CD1c-positive myeloid dendritic cell (primary cell): Measurements from ENCODE around the gene SRPX2.

Experiments
- DNase-seq: peaks from one replicate; pipeline ENCODE4 v3.0.0-alpha.2; 2016; ENCODE audit errors: extremely low spot score

SRPX2 gene, protein sequence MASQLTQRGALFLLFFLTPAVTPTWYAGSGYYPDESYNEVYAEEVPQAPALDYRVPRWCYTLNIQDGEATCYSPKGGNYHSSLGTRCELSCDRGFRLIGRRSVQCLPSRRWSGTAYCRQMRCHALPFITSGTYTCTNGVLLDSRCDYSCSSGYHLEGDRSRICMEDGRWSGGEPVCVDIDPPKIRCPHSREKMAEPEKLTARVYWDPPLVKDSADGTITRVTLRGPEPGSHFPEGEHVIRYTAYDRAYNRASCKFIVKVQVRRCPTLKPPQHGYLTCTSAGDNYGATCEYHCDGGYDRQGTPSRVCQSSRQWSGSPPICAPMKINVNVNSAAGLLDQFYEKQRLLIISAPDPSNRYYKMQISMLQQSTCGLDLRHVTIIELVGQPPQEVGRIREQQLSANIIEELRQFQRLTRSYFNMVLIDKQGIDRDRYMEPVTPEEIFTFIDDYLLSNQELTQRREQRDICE

DNA sequence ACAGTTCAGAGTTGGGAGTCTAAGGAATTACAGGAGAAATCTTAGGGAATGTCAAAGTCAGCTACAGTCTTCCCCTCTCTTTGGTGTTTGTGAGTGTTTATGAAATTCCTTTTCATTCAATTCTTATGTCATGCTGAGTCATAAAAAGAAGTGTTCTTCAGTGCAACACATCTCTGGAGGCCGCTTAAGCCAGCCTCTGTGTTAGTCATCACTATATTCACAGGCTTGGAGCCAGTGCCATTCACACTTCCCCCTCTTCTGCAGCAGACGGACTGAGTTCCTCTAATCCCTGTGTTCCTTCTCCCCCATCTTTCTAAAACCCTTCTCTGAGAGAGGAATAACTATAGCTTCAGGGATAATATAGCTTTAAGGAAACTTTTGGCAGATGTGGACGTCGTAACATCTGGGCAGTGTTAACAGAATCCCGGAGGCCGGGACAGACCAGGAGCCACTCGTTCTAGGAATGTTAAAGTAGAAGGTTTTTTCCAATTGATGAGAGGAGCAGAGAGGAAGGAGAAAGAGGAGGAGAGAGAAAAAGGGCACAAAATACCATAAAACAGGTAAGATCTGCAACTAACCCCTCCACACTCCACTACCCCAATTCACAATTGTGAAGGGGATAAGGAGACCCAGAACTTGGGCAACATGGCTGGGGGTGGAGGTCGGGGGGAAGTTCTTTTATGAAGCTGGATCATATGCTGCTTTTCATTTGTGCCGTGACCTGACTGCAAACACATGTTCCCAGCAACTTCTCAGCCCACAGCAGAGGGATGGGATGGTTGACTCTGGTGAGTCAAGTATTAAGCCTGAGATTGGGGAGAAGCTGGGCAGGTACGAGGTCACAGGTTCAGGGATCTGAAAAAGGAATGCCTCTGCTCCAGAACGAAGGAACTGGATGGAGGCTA, at the start of gene SRPX2:
Gene SRPX2, plus strand, starts transcription at position 244 of the 905 bp plus-strand sequence. CDS start 2,124 bp downstream, outside the sequence.
- peak; percentile 73 for DNase-seq

DNA sequence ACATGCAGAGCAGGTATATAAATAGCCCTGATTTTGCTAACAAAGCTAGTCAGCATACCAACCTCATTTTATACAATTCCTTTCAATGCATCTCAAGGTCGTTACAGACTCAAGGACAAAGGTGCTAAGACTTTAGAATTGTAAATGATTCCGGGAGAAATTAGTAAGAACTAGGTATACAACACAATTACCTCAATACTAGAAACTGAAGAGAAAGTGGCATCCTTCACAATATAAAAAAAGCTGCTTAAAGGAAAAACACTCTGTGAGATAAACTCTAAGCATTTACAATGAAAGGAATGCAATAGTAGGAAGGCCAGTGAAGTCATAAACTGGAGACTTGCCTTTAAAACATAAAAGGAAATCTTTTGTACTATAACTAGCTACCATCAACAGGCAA, 47.4 kb upstream of the SRPX2 start:
- DNase-seq = no peak

DNA sequence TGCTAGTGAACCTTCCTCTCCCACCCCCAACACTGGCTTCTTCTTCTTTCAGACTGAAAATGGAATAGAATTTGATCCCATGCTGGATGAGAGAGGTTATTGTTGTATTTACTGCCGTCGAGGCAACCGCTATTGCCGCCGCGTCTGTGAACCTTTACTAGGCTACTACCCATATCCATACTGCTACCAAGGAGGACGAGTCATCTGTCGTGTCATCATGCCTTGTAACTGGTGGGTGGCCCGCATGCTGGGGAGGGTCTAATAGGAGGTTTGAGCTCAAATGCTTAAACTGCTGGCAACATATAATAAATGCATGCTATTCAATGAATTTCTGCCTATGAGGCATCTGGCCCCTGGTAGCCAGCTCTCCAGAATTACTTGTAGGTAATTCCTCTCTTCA, 44.5 kb upstream of the SRPX2 start:
- DNase-seq = no peak

DNA sequence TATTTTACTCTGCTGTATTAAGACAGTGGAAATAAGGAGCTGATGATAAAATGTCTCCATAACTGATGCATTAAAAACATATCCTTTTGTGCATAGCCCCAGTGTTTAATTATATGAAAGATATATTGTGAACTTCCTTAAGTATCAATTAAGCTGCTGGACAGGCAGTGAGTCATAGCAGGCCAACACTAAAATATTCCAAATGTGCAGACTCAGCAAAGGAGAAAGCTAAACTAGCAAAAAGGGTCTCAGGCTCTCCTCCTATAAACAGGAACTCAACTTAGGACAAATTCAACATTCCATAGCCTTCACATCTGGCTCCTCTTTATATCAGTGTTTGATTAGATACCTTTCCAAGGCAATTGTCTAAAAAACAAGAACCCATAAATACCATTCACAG, 43.7 kb upstream of the SRPX2 start:
- no peak for DNase-seq

DNA sequence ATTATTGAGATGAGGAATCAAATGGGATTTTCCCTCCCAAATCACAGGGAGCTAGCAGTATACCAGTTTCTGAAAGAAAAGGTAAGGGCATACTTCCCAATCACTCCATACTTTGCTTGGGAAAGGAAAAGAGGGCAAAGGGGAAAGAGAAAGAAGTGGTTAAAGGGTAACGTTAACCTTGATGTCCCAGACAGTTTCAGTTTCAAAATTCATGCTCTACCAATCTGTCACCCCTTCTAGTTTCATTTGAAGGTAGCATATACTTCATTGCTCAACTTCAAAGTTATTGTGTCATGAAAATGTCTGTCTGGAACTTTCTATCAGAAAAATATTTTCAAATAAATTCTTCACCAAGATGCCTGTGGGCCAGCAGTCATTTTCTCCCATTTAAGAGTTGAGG, 43.2 kb upstream of the SRPX2 start:
- DNase-seq = no peak

DNA sequence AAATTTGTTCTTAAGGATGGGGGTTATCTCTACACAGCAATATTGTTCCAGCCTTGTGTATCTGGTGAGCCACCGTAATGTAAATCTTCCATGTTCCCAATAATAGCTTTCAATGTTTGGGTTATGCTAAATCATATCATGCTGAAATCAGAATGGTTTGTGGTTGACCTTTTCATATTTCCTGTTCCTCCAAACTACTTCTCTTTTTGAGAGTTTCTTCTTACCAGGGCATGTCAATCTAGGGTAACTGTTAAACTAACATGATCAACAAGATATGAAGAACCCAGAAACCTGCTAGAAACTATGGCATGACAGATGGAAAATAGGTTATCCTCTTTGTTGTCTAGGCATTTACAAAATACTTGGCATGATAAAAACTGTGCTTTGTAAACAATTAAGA, 37.2 kb upstream of the SRPX2 start:
- DNase-seq = peak; percentile 35

DNA sequence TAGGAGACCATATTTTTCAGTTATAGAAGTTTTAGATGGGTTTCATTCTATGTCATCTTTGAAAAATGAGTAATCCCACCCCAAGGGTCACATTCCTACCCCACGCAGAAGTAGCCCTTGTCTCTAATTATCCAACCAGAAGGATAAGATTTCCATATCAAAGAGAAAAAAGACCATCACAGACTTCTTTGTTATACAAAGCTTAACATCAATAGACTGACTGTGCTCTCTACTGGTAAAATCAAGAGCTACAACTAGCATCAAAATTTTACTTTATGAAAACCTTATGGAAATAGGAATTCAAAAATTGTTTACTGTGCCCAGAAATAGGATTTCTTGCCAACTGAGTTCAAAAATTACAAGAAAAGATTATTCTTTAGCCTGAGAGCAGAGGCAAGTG, 34.4 kb upstream of the SRPX2 start:
- no peak for DNase-seq

DNA sequence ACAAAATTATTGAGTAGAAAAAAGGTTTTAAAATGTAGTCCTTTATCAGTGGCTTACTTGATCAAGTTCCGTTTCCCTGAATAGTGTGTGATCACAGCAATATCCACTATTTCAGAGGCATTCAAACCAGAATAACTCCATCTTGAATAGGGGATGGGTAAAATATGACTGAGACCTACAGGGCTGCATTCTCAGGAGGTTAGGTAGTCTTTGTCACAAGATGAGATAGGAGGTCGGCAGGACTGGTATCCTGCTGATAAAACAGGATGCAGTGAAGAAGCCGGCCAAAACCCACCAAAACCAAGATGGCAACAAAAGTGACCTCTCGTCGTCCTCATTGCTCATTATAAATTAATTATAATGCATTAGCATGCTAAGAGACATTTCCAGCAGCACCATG, 32.0 kb upstream of the SRPX2 start:
- DNase-seq = no peak

DNA sequence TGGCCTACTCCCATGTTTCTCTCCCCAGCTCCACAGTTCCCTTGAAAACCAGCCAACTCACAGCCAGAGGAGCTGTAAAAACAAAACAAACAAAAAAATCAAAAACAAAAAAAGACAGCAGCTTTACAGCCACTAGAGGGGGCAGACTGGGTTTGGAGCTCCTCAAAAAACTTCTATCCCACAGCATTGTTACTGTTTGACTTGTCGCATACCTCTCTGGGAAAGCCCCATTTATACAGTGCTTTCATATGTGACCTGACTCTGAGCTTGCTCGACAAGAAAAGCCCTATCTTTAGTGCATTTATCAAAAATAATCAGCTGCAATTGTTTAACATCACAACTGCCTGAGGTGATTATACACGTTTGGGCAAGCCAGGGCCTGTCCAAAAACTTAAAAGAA, 29.0 kb upstream of the SRPX2 start:
- DNase-seq = peak; percentile 16

DNA sequence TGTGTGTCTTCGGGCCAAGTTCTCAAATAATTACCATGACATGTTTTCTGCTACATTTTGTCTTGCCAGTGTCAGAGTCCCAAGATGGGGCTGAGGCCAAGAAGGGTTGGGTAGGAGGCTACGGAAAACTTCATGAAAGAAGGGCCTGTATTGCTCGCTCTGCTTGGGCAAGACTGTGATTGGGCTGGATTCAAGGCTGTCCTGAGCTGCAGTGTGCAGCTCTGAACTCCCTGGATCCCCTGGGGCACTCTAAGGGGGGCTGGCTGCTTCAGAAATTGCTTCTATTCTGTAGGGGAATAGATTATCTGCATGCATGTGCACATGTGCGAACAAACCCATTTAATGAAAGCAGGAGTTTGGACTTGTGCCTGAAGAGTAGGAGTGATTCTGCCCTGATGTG, 21.0 kb upstream of the SRPX2 start:
- no peak for DNase-seq

DNA sequence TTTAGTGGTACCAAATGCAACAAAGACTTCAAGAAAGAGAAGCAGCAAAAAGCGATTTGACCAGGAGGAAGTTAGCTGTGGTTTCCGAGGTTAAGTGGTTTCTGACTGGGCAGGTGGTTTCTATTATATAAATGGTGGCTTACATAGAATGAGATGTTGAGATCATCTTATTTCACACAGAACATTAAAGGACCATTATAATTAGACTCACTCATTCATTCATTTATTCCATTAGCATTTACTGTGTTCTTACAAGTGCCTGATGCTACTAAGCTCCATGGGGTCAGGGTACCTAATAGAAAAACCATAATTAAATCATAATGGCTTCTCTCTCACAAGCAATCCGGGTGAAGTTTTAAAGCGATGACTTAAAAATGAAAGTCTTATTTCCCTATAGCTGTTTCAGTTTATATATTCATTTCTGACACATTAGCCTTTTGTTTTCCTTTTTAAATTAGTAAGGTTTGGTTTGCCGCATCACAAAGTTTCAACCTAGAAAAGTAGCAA, 18.0 kb upstream of the SRPX2 start:
- DNase-seq = peak; percentile 20

DNA sequence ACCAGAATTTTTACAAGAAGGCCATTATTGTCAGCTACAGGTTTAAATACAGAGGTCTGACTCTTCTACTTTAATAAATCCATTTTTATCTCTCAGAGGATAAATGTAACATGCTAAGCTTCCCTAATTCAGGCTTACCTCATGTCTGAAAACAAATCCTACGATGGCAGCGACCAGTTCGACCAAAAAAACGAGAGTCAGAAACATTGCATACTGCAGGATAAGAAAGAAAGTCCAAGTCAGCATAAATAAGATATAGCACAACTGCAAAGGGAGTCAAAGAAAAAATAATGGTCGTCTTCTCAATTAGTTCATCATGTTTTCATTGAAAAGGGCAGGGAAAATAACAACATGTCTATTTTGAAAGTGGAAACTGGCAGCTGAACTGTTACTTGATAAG, 9.0 kb upstream of the SRPX2 start:
- DNase-seq = no peak

DNA sequence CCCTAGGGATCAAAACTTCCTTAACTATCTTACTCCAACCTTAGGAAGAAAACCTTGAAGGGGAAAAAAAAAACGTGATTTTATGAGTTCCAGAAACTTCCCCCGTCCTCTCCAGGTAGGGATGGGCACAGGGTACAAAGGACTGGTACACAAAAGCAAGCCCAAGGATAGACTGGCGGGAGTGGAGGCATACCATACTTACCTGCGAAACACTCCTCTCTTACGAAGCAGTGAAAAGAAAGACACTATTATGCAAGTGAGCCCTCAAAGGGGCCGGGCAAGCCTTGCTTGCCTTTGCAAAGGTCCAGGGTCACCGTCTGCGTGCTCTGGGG, 8.0 kb upstream of the SRPX2 start:
- no peak for DNase-seq

DNA sequence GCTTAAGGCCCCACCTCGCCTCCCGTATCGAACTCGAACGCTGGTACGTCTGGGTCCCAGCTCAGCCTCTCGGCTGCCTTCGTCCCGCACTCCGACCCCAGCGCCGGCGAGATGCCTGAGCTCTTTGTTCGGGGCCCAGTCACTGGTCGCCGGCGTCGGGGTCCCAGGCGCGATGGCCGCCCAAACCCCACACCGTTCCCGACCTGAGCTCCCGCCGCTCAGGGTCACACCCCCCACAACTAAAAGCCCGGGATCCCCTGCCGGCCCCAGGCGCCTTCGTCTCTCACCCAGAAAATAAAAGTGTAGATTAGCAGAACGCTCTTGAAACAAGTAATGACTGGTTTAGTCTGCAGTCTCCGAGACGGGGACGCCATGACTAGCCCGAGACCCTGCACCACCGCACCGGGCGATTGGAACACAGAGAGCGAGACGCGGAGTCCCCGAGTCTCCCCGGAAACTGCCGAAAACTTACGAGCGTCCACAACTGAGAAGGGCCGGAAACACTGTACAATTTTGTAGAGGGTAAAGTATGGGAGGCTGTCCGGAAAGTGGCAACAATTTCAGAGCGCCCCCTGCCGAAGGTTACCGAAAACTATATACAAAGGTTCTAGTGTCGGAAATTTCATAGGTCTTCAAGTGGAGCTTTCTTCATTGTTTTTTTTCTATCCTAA, 7.5 kb upstream of the SRPX2 start, which contains the start of gene TSPAN6:
Gene TSPAN6, minus strand, starts transcription at position 486 of the 671 bp plus-strand sequence. Its CDS starts 112 bp downstream, at position 374.
- DNase-seq = peak; percentile 53

DNA sequence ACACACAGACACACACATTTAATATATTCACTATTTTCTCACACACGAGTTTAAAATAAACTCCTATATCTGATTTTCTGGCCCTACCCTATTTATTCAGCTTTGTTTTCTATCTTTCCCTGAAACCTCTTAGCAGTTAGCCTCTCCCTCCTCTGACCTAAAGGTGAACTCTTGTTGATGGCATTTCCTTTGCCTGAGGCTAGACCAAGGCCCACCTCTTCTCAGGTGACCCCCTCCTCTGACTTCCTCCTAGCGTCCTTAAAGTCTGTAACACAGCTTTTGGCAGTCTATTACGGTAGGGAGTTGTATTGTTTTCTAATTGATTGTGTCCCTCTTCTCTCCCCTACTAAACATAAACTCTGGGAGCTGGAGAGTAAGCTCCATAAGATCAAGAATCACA, 1.7 kb upstream of the SRPX2 start:
- DNase-seq = no peak

DNA sequence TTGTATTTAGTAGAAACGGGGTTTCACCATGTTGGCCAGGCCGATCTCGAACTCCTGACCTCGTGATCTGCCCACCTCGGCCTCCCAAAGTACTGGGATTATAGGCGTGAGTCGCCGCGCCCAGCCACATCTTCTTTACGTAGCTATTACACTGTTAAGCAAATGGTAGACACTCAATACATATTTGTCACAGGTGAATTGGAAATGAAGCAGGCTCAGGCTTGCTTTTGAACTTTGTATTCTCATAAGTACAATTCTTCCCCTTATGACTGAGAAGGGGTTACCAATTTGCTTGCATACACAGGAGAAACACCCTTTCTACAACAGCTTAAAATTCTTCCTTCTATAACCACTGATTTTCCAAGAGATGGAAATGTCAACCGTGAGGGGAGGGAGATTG, 787 bp upstream of the SRPX2 start:
- no peak for DNase-seq

DNA sequence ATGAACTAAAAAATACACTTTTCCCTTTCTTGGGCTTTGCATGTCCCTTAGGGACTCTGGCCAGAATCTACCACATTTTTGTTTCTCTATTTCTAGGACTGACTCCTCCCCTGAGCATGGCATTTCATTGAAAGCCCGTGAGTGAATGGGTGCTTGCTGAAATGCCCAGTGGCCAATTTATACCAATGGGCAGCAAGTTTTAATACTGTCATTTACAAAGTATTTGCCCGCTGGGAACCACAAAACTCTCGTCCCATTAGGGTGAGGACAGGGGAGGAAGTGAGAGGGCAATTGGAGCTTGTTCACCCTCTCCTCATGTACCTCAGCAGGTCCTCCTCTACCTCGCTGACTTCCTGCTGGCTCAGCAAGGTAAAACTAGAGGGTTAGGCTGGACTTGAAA, 1.1 kb downstream of the SRPX2 start:
- DNase-seq = no peak

DNA sequence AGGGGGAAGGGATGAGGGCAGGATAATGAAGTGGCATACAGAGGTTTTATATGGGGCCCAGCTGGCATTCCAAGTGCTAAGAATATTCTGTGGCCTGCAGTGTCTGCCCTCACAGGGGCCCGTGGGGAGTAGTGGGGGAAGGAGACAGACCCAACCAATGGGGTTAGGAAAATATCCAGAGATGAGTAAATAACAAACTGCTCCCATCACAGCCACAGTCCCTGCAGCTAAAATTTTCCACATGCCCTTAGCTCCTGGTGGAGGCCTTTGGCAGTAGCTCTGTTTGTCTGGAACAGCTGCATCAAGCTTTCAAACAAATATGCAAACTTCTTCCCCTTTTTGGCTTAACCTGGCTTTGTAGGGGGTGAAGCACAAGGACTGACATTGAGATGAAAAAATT, 3.1 kb downstream of the SRPX2 start:
- DNase-seq = no peak

DNA sequence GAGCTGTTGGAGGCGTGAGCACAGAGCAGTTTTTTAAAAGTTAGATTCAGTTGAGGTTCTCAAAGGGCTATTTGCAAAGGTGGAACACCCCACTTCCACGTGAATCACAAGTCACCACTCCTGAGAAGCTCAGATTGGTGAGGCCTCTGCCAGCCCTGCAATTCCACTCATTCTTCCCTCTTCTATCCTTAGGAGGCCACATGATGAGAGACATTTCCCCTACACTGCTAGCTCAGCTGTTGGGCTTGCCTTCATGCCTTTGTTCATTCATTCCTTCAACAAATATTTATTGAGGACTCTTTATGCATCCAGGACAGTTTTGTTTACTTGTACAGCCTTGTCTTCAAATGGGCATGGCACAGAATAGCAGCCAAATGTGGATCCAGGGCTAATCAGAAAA, 3.7 kb downstream of the SRPX2 start:
- DNase-seq = no peak

DNA sequence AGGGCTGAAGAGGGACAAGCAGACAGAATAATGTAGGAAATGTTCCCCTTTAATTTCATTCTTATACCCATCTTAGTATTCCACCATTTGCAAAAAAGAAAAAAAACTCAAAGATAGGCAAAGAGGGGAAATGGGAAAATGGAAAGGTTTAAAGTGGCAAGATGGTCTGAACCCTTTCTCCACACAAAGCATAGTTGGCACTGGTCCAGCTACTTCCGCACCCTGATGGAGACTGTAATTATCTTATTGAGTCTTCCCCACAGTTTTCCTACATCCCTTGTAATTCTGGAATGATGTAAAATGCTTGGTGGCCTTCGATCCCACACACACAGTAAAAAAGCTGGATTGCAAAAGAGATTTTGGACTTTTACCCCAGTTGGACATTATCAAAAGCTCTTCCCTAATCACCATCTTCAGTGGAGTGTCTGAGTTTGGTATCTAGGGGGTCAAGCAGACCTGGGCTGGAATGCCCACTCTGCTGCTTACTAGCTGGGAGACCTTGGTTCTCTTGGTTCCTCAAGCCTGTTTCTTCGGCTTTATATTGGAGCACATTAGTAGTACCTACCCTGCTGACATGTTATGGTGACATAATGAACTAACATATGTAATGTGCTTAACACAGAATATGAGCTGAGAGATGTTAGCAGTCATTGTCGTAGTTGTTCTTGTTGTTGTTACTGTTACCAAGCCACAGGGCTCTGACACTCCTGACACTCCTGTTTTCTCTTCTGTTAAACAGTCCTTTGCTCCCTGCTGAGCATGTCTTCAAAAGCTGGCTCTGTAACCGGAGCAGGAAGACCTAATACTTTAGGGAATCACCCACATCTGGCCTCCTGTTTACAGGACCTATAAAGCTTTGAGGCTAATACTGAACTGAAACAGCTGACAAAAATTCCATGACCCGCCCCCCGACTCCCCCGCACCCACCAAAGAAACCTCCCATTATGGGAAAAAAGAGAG, 4.7 kb downstream of the SRPX2 start:
- peak; percentile 6 for DNase-seq
